Frontal cortex (tissue), 4 donors: ENCODE measurements around the gene VPS39. TPM values are rescaled to one million over a fixed set of nuclear protein-coding genes. Genes with fewer than 3 reads are reported as not detected.

Experiments used
- DNase-seq, 2 donors: peaks; one replicate each; pipeline ENCODE4 v3.0.0; 2012; ENCODE audit warnings: low spot score in 2 of 2
- FAIRE-seq: peaks from 2 replicates; lab custom pipeline; 2012; peaks lifted over from hg19 to GRCh38; lab: Jason Lieb, UNC
- total RNA-seq: library from RNA; depleted of rRNA; stranded (reverse); fragments of >200 nt; gene quantifications from one replicate; pipeline ENCODE4 v1.2.3, GENCODE V29; 2014
- donor health status: control.
- donor health status: control.
- donor health status: control.

Gene VPS39
- total RNA-seq, 1 donor from 2014 or later: 54.2 TPM

GRCh38 chr15:42148808-42149492, 59.2 kb downstream of the VPS39 start:
- DNase-seq: no peak

GRCh38 chr15:42147431-42147735, 60.7 kb downstream of the VPS39 start:
- DNase-seq: no peak
- no peak for FAIRE-seq

More at GRCh38 chr15:42148808-42149492, 59.2 kb downstream of the VPS39 start:
- no peak for FAIRE-seq

- DNase-seq (no peak), FAIRE-seq (no peak)
These were observed 61.3 kb downstream of the VPS39 start for GRCh38 chr15:42146551-42147430.

GRCh38 chr15:42145546-42146455, 62.3 kb downstream of the VPS39 start:
- FAIRE-seq (no peak), DNase-seq (no peak)

GRCh38 chr15:42144841-42145375, 63.2 kb downstream of the VPS39 start:
- FAIRE-seq (no peak), DNase-seq (no peak)

GRCh38 chr15:42143866-42144625, 64.1 kb downstream of the VPS39 start:
- FAIRE-seq: no peak
- DNase-seq: no peak

- no peak for FAIRE-seq
- no peak for DNase-seq
These were observed 64.7 kb downstream of the VPS39 start for GRCh38 chr15:42143356-42143755.

GRCh38 chr15:42141795-42142667, 66.1 kb downstream of the VPS39 start:
- no peak for FAIRE-seq
- DNase-seq: no peak

- FAIRE-seq: no peak
- no peak for DNase-seq
These were observed 66.9 kb downstream of the VPS39 start for GRCh38 chr15:42141246-42141645.

GRCh38 chr15:42140383-42141070, 67.6 kb downstream of the VPS39 start:
- FAIRE-seq (no peak), DNase-seq (no peak)

GRCh38 chr15:42139596-42139995, 68.5 kb downstream of the VPS39 start:
- DNase-seq (no peak), FAIRE-seq (no peak)

GRCh38 chr15:42138968-42139386, 69.1 kb downstream of the VPS39 start:
- FAIRE-seq (no peak), DNase-seq (no peak)

- DNase-seq (no peak), FAIRE-seq (no peak)
These were observed 69.7 kb downstream of the VPS39 start for GRCh38 chr15:42138411-42138810.

- peak; percentile 33 to 63 for DNase-seq
- FAIRE-seq: peak; percentile 62
These were observed 70.4 kb downstream of the VPS39 start for GRCh38 chr15:42137461-42138261.

GRCh38 chr15:42136513-42136912, 71.6 kb downstream of the VPS39 start:
- DNase-seq (no peak), FAIRE-seq (no peak)

GRCh38 chr15:42135351-42135750, 72.8 kb downstream of the VPS39 start:
- no peak for DNase-seq
- FAIRE-seq: no peak

- FAIRE-seq (no peak), DNase-seq (no peak)
These were observed 73.4 kb downstream of the VPS39 start for GRCh38 chr15:42134617-42135245.
